ENCODE data around the gene USP54.

DNA sequence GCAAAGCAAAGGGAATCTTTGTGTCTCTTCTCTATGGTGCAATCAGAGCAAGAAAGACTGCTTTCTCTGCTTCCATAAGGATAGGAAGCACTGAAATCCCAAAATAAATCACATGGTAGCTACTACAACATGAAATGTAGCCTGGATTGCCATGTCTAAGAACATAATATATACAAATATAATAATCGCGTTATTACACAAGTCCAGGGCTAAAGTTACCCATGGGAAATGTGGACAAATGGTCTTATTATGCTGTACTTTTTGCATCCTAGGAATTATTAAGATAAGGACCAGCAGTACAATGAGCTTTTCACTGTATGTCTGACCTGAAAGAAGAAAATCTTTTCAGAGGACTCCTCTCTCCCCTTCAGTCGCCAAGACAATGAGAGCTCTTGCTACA is 71.8 kb downstream of the USP54 start:
- TF ChIP-seq EP300 (conservative IDR thresholded peaks at IDR 0.05; ENCODE audit: poor library complexity, severe bottlenecking) (no peak), RAD21 (conservative IDR thresholded peaks at IDR 0.05) (no peak), POLR2AphosphoS5 (IDR thresholded peaks at IDR 0.05) (no peak)
- TF ChIP-seq, protein P1, sequence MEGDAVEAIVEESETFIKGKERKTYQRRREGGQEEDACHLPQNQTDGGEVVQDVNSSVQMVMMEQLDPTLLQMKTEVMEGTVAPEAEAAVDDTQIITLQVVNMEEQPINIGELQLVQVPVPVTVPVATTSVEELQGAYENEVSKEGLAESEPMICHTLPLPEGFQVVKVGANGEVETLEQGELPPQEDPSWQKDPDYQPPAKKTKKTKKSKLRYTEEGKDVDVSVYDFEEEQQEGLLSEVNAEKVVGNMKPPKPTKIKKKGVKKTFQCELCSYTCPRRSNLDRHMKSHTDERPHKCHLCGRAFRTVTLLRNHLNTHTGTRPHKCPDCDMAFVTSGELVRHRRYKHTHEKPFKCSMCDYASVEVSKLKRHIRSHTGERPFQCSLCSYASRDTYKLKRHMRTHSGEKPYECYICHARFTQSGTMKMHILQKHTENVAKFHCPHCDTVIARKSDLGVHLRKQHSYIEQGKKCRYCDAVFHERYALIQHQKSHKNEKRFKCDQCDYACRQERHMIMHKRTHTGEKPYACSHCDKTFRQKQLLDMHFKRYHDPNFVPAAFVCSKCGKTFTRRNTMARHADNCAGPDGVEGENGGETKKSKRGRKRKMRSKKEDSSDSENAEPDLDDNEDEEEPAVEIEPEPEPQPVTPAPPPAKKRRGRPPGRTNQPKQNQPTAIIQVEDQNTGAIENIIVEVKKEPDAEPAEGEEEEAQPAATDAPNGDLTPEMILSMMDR (IDR thresholded peaks at IDR 0.05; ENCODE audit: poor library complexity, severe bottlenecking), result no peak

Data from neural cell (in vitro differentiated cells).